ENCODE data around the gene CLIP2. TPM values are rescaled to one million over a fixed set of nuclear protein-coding genes. Genes with fewer than 3 reads are reported as not detected.

Gene CLIP2
- total and polyA plus RNA-seq, 2 of the 8 experiments (the other 6 are each of a cell fraction or from before 2014, with no cell fraction given), result 8.3 to 41.5 TPM

GRCh38 chr7:74356589-74357315, 67.5 kb downstream of the CLIP2 start:
- POLR2A ChIA-PET (ENCODE audit: partially characterized antibody), result interaction anchor here (0.6 kb wide), 1 partner anchor 517 kb away, joined by 4 read pairs; no protein-coding TSS in a partner anchor
- H3K56ac ChIP-seq (replicated peaks; ENCODE audit: insufficient read length, low read depth, low read length), result no peak overlapping the region
- no peaks in the 10 kb centered on the region for H3K79me2 ChIP-seq (ENCODE audit: control insufficient read depth in 1 of 2, insufficient read depth in 2 of 2, low read length in 2 of 2)
- no peak overlapping the region for H4K8ac ChIP-seq (ENCODE audit: extremely low read depth, insufficient read depth, low read length)
- peaks cover 0 to 11% (median 6%) of the 10 kb centered on the region in 4 experiments; a peak in 4 of 8 replicates for H3K36me3 ChIP-seq (ENCODE audit: control insufficient read depth in 2 of 4, insufficient read depth in 4 of 4, low read length in 3 of 4)
- no peak overlapping the region for H4K91ac ChIP-seq (replicated peaks; ENCODE audit: insufficient read length, low read length)
- H4K20me1 ChIP-seq (replicated peaks in 1 of 2; ENCODE audit: control insufficient read depth in 1 of 2, insufficient read depth in 2 of 2, low read length in 2 of 2), result peaks cover 0 to 2% of the 10 kb centered on the region in 2 experiments
- TF ChIP-seq CBX8 (IDR thresholded peaks at IDR 0.05; ENCODE audit: borderline replicate concordance, low read depth, low read length) (no peak), HDAC6 (IDR thresholded peaks at IDR 0.05; ENCODE audit: low read depth, low read length) (no peak), SP2 (IDR thresholded peaks at IDR 0.05; ENCODE audit: low read length) (no peak), EP300 (IDR thresholded peaks at IDR 0.05; ENCODE audit: borderline replicate concordance in 1 of 2, low read depth in 2 of 2, low read length in 2 of 2) (no peak), TCF12 (IDR thresholded peaks at IDR 0.05; ENCODE audit: low read depth, low read length) (no peak), TEAD4 (IDR thresholded peaks at IDR 0.05; ENCODE audit: low read depth, low read length) (no peak), CBX5 (IDR thresholded peaks at IDR 0.05; ENCODE audit: low read depth, low read length) (no peak)
- H3K14ac ChIP-seq (ENCODE audit: insufficient read length), result no peak overlapping the region
- no peak overlapping the region for H2AK5ac ChIP-seq (ENCODE audit: low read depth, low read length)
- H3K23me2 ChIP-seq (ENCODE audit: low read depth, low read length), result no peaks in the 10 kb centered on the region
- no peak overlapping the region for H3K4ac ChIP-seq (replicated peaks; ENCODE audit: insufficient read length, low read depth, low read length)
- H3K18ac ChIP-seq (ENCODE audit: extremely low read depth, low read length), result no peak overlapping the region
- H2BK5ac ChIP-seq (ENCODE audit: low read depth, low read length), result peak overlapping the region; percentile 26; the same call in 1 of the 2 replicates
- no peak overlapping the region for H2BK20ac ChIP-seq (ENCODE audit: low read length)
- no peak overlapping the region for H3K4me3 ChIP-seq (ENCODE audit: extremely low read depth in 1 of 4, insufficient read depth in 2 of 4, low read depth in 3 of 4, low read length in 4 of 4)
- H3K4me2 ChIP-seq (ENCODE audit: insufficient read depth in 1 of 2, low read depth in 2 of 2, low read length in 2 of 2), result no peak overlapping the region
- CTCF ChIA-PET (ENCODE audit: partially characterized antibody), result interaction anchor here (1.3 kb wide), 1 partner anchor 20 kb away, joined by 3 read pairs; no protein-coding TSS in a partner anchor
- H3K9me3 ChIP-seq (ENCODE audit: insufficient read depth in 2 of 2, low read depth in 1 of 2, low read length in 1 of 2), result no peaks in the 10 kb centered on the region; a peak in 1 of 4 replicates
- no peak for FAIRE-seq
- H3K27ac ChIP-seq (ENCODE audit: low read depth, low read length), result no peak overlapping the region; the same call in 1 of the 2 replicates
- H2BK15ac ChIP-seq (ENCODE audit: low read length), result no peak overlapping the region
- H2BK12ac ChIP-seq (ENCODE audit: low read depth, low read length), result no peak overlapping the region
- no peak overlapping the region for H3K23ac ChIP-seq (ENCODE audit: insufficient read length)
- no peak overlapping the region for H4K5ac ChIP-seq (ENCODE audit: insufficient read length, low read depth, low read length)
- DNase-seq (ENCODE audit: low read depth in 1 of 2, low spot score in 2 of 2), result no peak
- H3K79me1 ChIP-seq (ENCODE audit: low read depth, low read length), result no peaks in the 10 kb centered on the region
- no peak overlapping the region for H2BK120ac ChIP-seq (replicated peaks; ENCODE audit: low read depth, low read length)
- H2AFZ ChIP-seq (ENCODE audit: low read length), result no peak overlapping the region
- H3K4me1 ChIP-seq (replicated peaks in 1 of 4; ENCODE audit: control insufficient read depth in 3 of 4, insufficient read depth in 4 of 4, low read length in 3 of 4), result no peaks in the 10 kb centered on the region
- WGBS, 2 experiments (ENCODE audit: extremely low coverage in 1 of 2, insufficient coverage in 1 of 2, insufficient read length in 1 of 2, insufficient replicate concordance in 2 of 2, low coverage in 1 of 2, low lambda C conversion rate in 2 of 2, missing lambda C conversion rate in 1 of 2), result 93% methylated on average over 10 of the region's 10 CpGs; no CpG with 5 or more reads in 1 of the 2 experiments
- H3K27me3 ChIP-seq (replicated peaks in 1 of 4; ENCODE audit: control insufficient read depth in 3 of 4, extremely low read depth in 1 of 4, insufficient read depth in 3 of 4, low read length in 3 of 4), result no peaks in the 10 kb centered on the region
- H3K9ac ChIP-seq (replicated peaks in 1 of 4; ENCODE audit: extremely low read depth in 1 of 4, low read depth in 3 of 4, low read length in 3 of 4), result no peak overlapping the region
